HepG2 (cell line): ENCODE data around the gene ANKIB1. TPM values are rescaled to one million over a fixed set of nuclear protein-coding genes. Genes with fewer than 3 reads are reported as not detected.

Source experiments
- ATAC-seq: fragments of 200-7000 bp; cut with Tn5 transposase; 3 replicates; pipeline ENCODE4 v1.9.1; 2020; ENCODE audit warnings: mild to moderate bottlenecking, moderate library complexity
- BruUV-seq: library from RNA; stranded (reverse); fragments of 400-500 nt; replicated peaks from 2 replicates; lab custom pipeline; 2021; lab: Mats Ljungman, UMichigan
- CTCF ChIA-PET: fragments of 300-600 bp; formaldehyde crosslinking; extraction: SDS; loops from one replicate; lab custom pipeline; 2021; ENCODE audit warnings: low total read pairs, inconsistent platforms, low intra/inter-chr PET ratio; lab: Yijun Ruan, JAX
- POLR2A ChIA-PET: fragments of 350-600 bp; sonication (Branson Sonifier 250); formaldehyde crosslinking; loops from one replicate; lab custom pipeline; 2020; ENCODE audit warnings: antibody characterized with exemption, inconsistent platforms; lab: Yijun Ruan, JAX
- DNase-seq: peaks from one replicate; pipeline ENCODE4 v3.0.0-alpha.2; 2015; ENCODE audit warnings: low spot score
- FAIRE-seq: peaks from 3 replicates; lab custom pipeline; 2011; peaks lifted over from hg19 to GRCh38; lab: Jason Lieb, UNC
- H2AFZ ChIP-seq: one replicate; pipeline ENCODE4 v1.6.1; 2011; ENCODE audit warnings: low read length, inconsistent platforms
- H3K27ac ChIP-seq: fragments of 300-600 bp; 3 replicates; pipeline ENCODE4 v1.8.0; 2011; ENCODE audit warnings: mixed run types, mild to moderate bottlenecking, mixed read lengths, low read length, inconsistent platforms; ENCODE audit not compliant: insufficient read depth; ENCODE audit errors: extremely low read length
- H3K27me3 ChIP-seq, 2 experiments: fragments of 200-600 bp in 1 of 2; 2 replicates in 1 of 2; 3 replicates in 1 of 2; pipeline versions ENCODE4 v1.6.0 to v1.8.0; 2011; ENCODE audit warnings: low read length in 2 of 2, mild to moderate bottlenecking in 2 of 2, moderate library complexity in 2 of 2, inconsistent platforms in 1 of 2; ENCODE audit not compliant: insufficient read depth in 2 of 2, control insufficient read depth in 1 of 2
- H3K36me3 ChIP-seq, 2 experiments: fragments of 200-600 bp in 1 of 2; replicated peaks in 1 of 2; 2 replicates in 1 of 2; 3 replicates in 1 of 2; pipeline versions ENCODE4 v1.5.1 to v1.8.0; 2011; ENCODE audit warnings: low read length in 2 of 2, inconsistent platforms in 1 of 2; ENCODE audit not compliant: insufficient read depth in 2 of 2, control insufficient read depth in 1 of 2
- H3K4me1 ChIP-seq: 2 replicates; pipeline ENCODE4 v1.5.1; 2012; ENCODE audit warnings: low read length, inconsistent platforms; ENCODE audit not compliant: insufficient read depth
- H3K4me2 ChIP-seq: 2 replicates; pipeline ENCODE4 v1.6.0; 2011; ENCODE audit warnings: low read depth, low read length, inconsistent platforms
- H3K4me3 ChIP-seq, 3 experiments: fragments of 200-600 bp in 1 of 3; sonication (generic), shearing (Covaris generic) in 1 of 3; replicated peaks in 1 of 3; 2 replicates each; pipeline ENCODE4 v1.5.1; 2011 to 2016; ENCODE audit warnings: low read length in 3 of 3, inconsistent platforms in 2 of 3, low read depth in 2 of 3, mild to moderate bottlenecking in 2 of 3, control low read depth in 1 of 3, mixed read lengths in 1 of 3; ENCODE audit not compliant: insufficient read depth in 1 of 3
- H3K79me2 ChIP-seq: one replicate; pipeline ENCODE4 v1.6.1; 2011; ENCODE audit warnings: low read length, inconsistent platforms; ENCODE audit not compliant: insufficient read depth
- H3K9ac ChIP-seq: 2 replicates; pipeline ENCODE4 v1.6.0; 2011; ENCODE audit warnings: mild to moderate bottlenecking, low read depth, low read length, inconsistent platforms; ENCODE audit not compliant: insufficient read depth
- H3K9me3 ChIP-seq: 2 replicates; pipeline ENCODE4 v1.5.1; 2012; ENCODE audit warnings: mild to moderate bottlenecking, low read length
- H4K20me1 ChIP-seq: 2 replicates; pipeline ENCODE4 v1.6.0; 2011; ENCODE audit warnings: inconsistent platforms, mild to moderate bottlenecking, low read length, moderate library complexity; ENCODE audit not compliant: insufficient read depth
- CAMTA2 ChIP-seq: sonication (generic); formaldehyde crosslinking; IDR thresholded peaks from 2 replicates; pipeline ENCODE4 v1.4.0; 2020; ENCODE audit warnings: mild to moderate bottlenecking, missing genetic modification reagents, borderline replicate concordance
- E2F5 ChIP-seq: sonication (generic); formaldehyde crosslinking; conservative IDR thresholded peaks from 2 replicates; pipeline ENCODE4 v1.4.0; 2020; ENCODE audit warnings: missing genetic modification reagents
- HMGXB4 ChIP-seq, 2 experiments: sonication (generic) in 1 of 2; formaldehyde crosslinking in 1 of 2; IDR thresholded peaks; 2 replicates each; pipeline versions ENCODE4 v1.4.0 to v1.6.1; 2018 to 2020; ENCODE audit warnings: missing genetic modification reagents in 2 of 2, borderline replicate concordance in 1 of 2, low read depth in 1 of 2, mild to moderate bottlenecking in 1 of 2, missing biosample characterization in 1 of 2
- KAT7 ChIP-seq: IDR thresholded peaks from 2 replicates; pipeline ENCODE4 v1.6.1; 2018; ENCODE audit warnings: borderline replicate concordance, missing compliant biosample characterization
- MLX ChIP-seq: IDR thresholded peaks from 2 replicates; pipeline ENCODE4 v1.6.1; 2016
- MYC ChIP-seq: sonication (generic); formaldehyde crosslinking; IDR thresholded peaks from 2 replicates; pipeline ENCODE4 v1.9.0; 2021; ENCODE audit warnings: missing genetic modification reagents, borderline replicate concordance
- NBN ChIP-seq: fragments of 450-650 bp; conservative IDR thresholded peaks from 2 replicates; pipeline ENCODE4 v1.6.1; 2017
- RBAK ChIP-seq: sonication (generic); formaldehyde crosslinking; IDR thresholded peaks from 2 replicates; pipeline ENCODE4 v1.5.1; 2020; ENCODE audit warnings: mild to moderate bottlenecking, missing genetic modification reagents
- SP2 ChIP-seq: sonication (generic); formaldehyde crosslinking; IDR thresholded peaks from 2 replicates; pipeline ENCODE4 v1.5.1; 2020; ENCODE audit warnings: mild to moderate bottlenecking, missing genetic modification reagents
- TCF7 ChIP-seq: sonication (generic); IDR thresholded peaks from 2 replicates; pipeline ENCODE4 v1.6.1; 2016; ENCODE audit warnings: antibody characterized with exemption, low read depth
- ZBTB26 ChIP-seq: IDR thresholded peaks from 2 replicates; pipeline ENCODE4 v1.6.1; 2016; ENCODE audit warnings: missing compliant biosample characterization, missing genetic modification reagents, borderline replicate concordance
- ZBTB33 ChIP-seq: sonication (generic); formaldehyde crosslinking; IDR thresholded peaks from 2 replicates; pipeline ENCODE4 v1.4.0; 2020; ENCODE audit warnings: missing genetic modification reagents
- ZNF567 ChIP-seq: sonication (generic); formaldehyde crosslinking; IDR thresholded peaks from 2 replicates; pipeline ENCODE4 v1.8.1; 2023; ENCODE audit warnings: mild to moderate bottlenecking, missing genetic modification reagents, borderline replicate concordance
- ZNF687 ChIP-seq: sonication (generic); formaldehyde crosslinking; IDR thresholded peaks from 2 replicates; pipeline ENCODE4 v1.5.1; 2020; ENCODE audit warnings: mild to moderate bottlenecking, missing genetic modification reagents, moderate library complexity
- WGBS: methylation state at CpG from one replicate; pipeline ENCODE4 v1.1.6; 2017; ENCODE audit warnings: low lambda C conversion rate; 5-methylcytosine and 5-hydroxymethylcytosine counted together
- in situ Hi-C: cut with HindIII; loops from 2 replicates; pipeline ENCODE4 v1.10.0; 2017; ENCODE audit warnings: low pct_unique_long_range_greater_than_20kb; ENCODE audit not compliant: extremely low pct_ligation_motif_present
- intact Hi-C: fragments of 100-400 bp; cut with micrococcal nuclease; formaldehyde crosslinking; loops from one replicate; pipeline ENCODE4 v1.10.0; 2022; ENCODE audit not compliant: unreplicated experiment
- polyA plus RNA-seq, 8 experiments: library from polyadenylated mRNA; depleted of rRNA in 3 of 8; stranded (reverse) in 7 of 8; unstranded in 1 of 8; fragments of >200 nt; fragmentation: Illumina TruSeq in 4 of 8; extraction: Trizol in 4 of 8; gene quantifications; 2 replicates each; pipeline versions ENCODE4 v1.2.1 to v1.2.3, GENCODE V29; 2011 to 2016; ENCODE audit warnings: low read depth in 4 of 8, missing spikeins in 1 of 8, mixed read lengths in 1 of 8; ENCODE audit not compliant: insufficient read depth in 1 of 8
- total RNA-seq, 5 experiments: library from RNA; depleted of rRNA; stranded (reverse); fragments of >200 nt; fragmentation: Illumina TruSeq; extraction: Trizol; gene quantifications; 2 replicates each; pipeline ENCODE4 v1.2.3, GENCODE V29; 2016; ENCODE audit warnings: low read depth in 1 of 5

The ANKIB1 gene
- total and polyA plus RNA-seq, 2 of the 13 experiments (the other 11 are each of a cell fraction or from before 2014, with no cell fraction given) = 28.7 to 29.6 TPM

GRCh38 chr7:92362131-92362530, 116.4 kb downstream of the ANKIB1 start:
- FAIRE-seq (no peak), DNase-seq (no peak), ATAC-seq (no peak)
- intact Hi-C loops = no loop called here
- no peaks in the 10 kb centered on the region for H3K4me1 ChIP-seq
- ChIA-PET POLR2A (no interaction called here), CTCF (no interaction called here)
- H2AFZ ChIP-seq = no peak overlapping the region
- no peaks in the 10 kb centered on the region for H4K20me1 ChIP-seq
- H3K27me3 ChIP-seq = no peaks in the 10 kb centered on the region
- no peaks in the 10 kb centered on the region for H3K9me3 ChIP-seq
- H3K9ac ChIP-seq = no peak overlapping the region
- no peak overlapping the region for H3K4me3 ChIP-seq
- peaks cover 2 to 21% of the 10 kb centered on the region in 2 experiments; a peak in 2 of 5 replicates for H3K36me3 ChIP-seq
- no peak overlapping the region for H3K4me2 ChIP-seq
- H3K79me2 ChIP-seq = no peaks in the 10 kb centered on the region
- H3K27ac ChIP-seq = no peak overlapping the region
- WGBS = 99% methylated on average over 2 of the region's 2 CpGs
- in situ Hi-C loops = no loop called here
- no TSS peak for BruUV-seq
- TF ChIP-seq MYC (CRISPR knock-in tag) (no peak), TCF7 (no peak), SP2 (CRISPR knock-in tag) (no peak), ZBTB26 (CRISPR knock-in tag) (no peak), MLX (CRISPR knock-in tag) (no peak), ZNF687 (CRISPR knock-in tag) (no peak), RBAK (CRISPR knock-in tag) (no peak), ZNF567 (CRISPR knock-in tag) (no peak), NBN (no peak), HMGXB4 (CRISPR knock-in tag; IDR thresholded peaks at IDR 0.05; ENCODE audit: borderline replicate concordance in 1 of 2, low read depth in 1 of 2) (no peak), CAMTA2 (CRISPR knock-in tag) (no peak), KAT7 (CRISPR knock-in tag) (no peak), E2F5 (CRISPR knock-in tag) (no peak), ZBTB33 (no peak)
